ENCODE measurements around the gene CCDC178.

DNA sequence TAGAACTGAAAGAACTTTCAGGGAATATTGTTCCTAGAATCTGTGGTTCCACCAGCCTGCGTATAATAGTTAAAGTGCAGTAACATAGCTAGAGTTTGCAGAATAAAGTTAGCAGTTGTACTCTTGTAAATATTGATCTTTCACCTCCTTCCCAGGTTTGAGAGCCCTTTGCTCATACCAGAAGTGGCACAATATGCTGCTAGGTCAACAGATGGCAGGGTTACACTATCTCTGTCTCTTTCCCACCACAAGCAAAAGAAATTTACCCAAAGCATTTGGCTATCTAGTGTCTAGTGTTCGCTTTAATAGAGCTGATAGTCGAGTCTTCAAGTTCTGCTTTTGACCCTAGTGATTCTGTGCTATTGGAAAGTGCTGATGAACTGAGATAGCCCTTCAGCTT lies 548.7 kb downstream of the CCDC178 start:
- TF ChIP-seq POLR2AphosphoS5 (IDR thresholded peaks at IDR 0.05; ENCODE audit: borderline replicate concordance, low read depth, low read length) (no peak), FOXP2 (optimal IDR thresholded peaks at IDR 0.05; ENCODE audit: control extremely low read depth, extremely low read length, insufficient read depth) (no peak)

Measured in SK-N-MC (cell line).